AG09309 (cell line): ENCODE results near the gene CDHR3.

ENCODE experiments used
- DNase-seq: peaks from one replicate; pipeline ENCODE4 v3.0.0-alpha.2; 2010; ENCODE audit warnings: low read depth
- H3K4me3 ChIP-seq: 2 replicates; pipeline ENCODE4 v1.5.1; 2011; ENCODE audit warnings: mild to moderate bottlenecking, low read depth, low read length, moderate library complexity; ENCODE audit not compliant: control insufficient read depth
- TF ChIP-seq, protein P1 (sequence below): IDR thresholded peaks from 2 replicates; pipeline ENCODE4 v1.5.1; 2011; ENCODE audit warnings: mild to moderate bottlenecking, low read depth, low read length, inconsistent platforms; ENCODE audit not compliant: insufficient read depth, control insufficient read depth; ENCODE audit errors: missing control alignments

CDHR3 gene

DNA sequence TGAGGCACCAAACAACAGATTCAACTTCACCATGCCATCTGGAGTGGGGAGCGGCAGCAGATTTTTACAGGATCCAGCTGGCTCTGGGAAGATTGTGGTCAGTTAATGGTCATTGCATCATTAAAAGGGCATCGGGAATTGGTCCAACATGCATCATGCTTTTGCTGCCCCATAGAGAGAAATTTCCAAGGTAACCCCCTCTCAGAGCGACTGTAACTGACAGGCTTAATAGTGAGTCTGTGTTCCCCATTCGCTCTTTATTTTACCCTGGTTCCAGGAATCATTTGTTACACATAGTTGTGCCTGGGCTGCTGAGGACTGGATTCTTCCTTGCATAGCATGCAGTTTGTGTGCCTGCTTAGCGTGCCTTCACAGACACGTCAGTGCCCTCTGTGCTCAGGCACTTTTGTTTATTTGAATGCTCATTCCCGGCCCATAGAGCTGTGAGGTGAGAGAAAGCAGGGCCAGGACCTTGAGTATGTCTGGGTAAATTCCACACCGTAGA is 49.9 kb downstream of the CDHR3 start:
- DNase-seq, result peak; percentile 90
- TF ChIP-seq, protein P1, sequence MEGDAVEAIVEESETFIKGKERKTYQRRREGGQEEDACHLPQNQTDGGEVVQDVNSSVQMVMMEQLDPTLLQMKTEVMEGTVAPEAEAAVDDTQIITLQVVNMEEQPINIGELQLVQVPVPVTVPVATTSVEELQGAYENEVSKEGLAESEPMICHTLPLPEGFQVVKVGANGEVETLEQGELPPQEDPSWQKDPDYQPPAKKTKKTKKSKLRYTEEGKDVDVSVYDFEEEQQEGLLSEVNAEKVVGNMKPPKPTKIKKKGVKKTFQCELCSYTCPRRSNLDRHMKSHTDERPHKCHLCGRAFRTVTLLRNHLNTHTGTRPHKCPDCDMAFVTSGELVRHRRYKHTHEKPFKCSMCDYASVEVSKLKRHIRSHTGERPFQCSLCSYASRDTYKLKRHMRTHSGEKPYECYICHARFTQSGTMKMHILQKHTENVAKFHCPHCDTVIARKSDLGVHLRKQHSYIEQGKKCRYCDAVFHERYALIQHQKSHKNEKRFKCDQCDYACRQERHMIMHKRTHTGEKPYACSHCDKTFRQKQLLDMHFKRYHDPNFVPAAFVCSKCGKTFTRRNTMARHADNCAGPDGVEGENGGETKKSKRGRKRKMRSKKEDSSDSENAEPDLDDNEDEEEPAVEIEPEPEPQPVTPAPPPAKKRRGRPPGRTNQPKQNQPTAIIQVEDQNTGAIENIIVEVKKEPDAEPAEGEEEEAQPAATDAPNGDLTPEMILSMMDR, result no peak
- no peak overlapping the region for H3K4me3 ChIP-seq

DNA sequence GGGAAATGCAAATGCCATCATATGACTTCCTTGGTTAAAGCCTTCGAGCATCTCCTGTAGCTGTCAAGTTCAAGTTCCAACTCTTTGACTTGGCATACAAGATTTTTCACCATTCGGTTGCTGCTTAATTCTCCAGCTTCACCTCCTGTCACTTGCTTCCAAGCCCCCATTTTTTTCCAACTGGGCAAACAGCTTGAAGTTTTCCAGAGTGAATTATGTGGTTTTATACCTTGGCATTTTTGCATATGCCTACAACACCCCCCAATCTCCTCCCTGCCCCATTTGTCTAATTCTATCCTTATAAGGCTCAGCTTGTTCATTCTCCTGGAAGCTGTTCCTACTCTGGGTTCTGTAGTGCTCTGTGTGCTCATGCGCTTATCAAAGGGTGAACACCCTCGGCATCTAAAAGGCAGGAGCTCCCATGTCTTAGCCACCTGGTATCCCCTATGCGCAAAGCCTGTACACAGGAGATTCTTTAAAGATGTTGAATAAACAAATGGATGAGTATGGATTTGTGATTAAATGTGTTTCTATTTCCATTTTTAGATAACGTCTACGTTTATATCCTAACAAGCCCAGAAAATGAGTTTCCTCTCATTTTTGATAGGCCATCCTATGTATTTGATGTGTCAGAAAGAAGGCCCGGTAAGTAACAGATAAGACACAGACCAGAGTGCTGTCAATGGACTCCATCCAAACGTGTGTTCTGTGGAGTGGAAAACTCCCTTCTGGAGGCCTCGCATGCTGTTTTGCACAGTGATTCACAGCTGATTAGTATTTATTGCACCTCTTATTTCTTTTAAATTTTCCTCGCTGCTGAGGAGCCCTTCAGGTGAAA is 52.5 kb downstream of the CDHR3 start:
- TF ChIP-seq, protein P1, result no peak
- no peak for DNase-seq
- no peak overlapping the region for H3K4me3 ChIP-seq

DNA sequence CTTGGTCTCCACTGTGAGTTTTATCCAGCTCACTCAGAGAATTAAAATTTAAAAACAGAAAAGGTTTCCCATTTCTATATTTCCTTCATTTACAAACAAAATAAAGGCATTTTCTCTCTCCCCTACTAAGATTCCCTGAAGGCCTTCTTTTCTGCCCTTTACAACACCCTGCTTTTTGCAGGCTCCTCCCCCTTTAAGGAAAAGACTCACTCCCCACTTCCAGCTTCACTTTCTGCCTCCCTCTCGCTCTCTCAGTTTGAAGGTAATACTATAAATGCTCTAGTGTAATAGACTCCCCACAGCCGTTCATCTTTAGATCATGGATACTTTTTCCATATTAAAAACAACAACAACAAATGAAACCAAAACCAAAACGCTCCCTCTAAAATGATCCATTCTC is 53.3 kb downstream of the CDHR3 start:
- H3K4me3 ChIP-seq, result no peak overlapping the region
- DNase-seq, result no peak
- TF ChIP-seq, protein P1, result no peak

DNA sequence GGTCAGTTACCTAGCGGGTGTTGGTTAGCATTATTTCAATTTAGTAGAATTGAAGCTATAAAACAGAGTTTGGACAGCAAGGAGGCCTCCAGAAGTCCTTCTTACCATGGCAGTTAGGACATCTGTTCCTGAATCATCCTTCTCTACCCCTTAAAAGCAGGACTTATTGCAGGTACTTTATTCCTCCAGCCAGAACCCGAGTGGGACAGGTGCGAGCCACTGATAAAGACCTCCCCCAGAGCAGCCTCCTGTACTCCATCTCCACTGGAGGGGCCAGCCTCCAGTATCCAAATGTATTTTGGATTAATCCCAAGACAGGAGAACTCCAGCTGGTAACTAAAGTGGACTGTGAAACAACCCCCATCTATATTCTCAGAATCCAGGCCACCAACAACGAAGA is 54.6 kb downstream of the CDHR3 start:
- no peak for DNase-seq
- H3K4me3 ChIP-seq, result no peak overlapping the region
- TF ChIP-seq, protein P1, result no peak

DNA sequence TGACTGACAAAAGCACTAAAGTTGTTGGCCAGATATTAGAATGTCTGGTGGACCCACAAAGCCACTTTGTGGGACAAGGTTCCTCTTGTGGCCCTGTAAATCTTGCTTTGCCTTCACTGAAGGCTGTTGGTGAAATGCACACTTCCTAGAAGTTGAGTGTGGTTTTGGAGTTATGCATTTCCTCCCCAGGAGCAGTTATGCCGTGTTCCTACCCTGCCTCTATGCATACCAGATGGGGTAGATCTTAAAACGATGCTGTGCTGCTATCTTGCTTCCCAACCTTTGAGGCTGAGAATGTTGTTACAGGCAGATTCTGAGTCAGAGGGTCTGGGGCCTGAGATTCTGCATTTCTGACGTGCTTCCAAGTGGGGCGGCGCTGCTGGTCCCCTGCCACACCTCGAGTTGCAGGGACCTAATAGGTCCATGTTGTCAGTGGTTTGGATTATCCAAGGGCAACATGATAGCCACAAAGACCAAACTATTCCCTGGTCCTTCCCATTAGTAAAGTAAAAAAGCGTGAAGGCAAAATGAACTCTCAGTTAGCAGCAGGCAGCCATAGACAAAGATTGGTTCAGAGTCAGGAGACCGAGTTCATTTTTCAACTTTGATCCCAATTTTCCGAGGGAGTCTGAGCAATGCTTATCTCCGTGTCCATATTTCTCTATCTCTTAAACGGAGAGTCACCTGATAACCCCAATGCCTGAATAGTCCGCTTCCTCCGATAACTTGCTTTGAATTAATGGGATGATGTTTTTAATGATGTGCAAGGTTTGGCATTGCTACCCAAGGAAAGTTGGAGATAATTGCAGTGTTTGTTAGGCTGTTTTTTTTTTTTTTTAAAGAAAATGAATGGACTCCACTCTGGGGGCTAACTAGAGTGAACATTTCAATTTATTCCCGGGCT is 55.8 kb downstream of the CDHR3 start:
- no peak overlapping the region for H3K4me3 ChIP-seq
- no peak for DNase-seq
- TF ChIP-seq, protein P1, result no peak

DNA sequence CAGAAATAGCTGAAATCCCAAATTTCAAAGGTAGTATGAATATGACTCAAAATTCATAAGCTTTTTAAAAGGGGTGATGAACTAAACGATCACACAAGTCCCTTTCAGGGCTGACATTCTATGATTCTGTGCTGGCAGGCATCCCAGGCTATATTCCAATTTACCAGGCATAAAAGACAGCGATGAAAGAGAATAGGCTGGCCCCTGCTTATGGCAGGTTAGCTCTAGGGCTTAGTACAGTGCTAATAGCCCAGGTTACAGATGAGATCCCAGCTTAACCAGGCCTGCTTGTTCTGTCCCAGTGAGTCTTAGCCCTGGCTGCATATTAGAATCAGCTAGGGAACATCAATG is 56.4 kb downstream of the CDHR3 start:
- H3K4me3 ChIP-seq, result no peak overlapping the region
- TF ChIP-seq, protein P1, result no peak
- DNase-seq, result no peak
